ENCODE results near the gene PCDHB11. TPM values are rescaled to one million over a fixed set of nuclear protein-coding genes. Genes with fewer than 3 reads are reported as not detected.
"Not testable (repeated sequence)": the region's sequence is repeated elsewhere in the genome, so short reads cannot be mapped to it uniquely, and the experiment has no call there.

Gene PCDHB11
- total and polyA plus RNA-seq, 2 donors (not counting 3 experiments of a cell fraction or from before 2014, with no cell fraction given) = 0.11 to 0.18 TPM

DNA sequence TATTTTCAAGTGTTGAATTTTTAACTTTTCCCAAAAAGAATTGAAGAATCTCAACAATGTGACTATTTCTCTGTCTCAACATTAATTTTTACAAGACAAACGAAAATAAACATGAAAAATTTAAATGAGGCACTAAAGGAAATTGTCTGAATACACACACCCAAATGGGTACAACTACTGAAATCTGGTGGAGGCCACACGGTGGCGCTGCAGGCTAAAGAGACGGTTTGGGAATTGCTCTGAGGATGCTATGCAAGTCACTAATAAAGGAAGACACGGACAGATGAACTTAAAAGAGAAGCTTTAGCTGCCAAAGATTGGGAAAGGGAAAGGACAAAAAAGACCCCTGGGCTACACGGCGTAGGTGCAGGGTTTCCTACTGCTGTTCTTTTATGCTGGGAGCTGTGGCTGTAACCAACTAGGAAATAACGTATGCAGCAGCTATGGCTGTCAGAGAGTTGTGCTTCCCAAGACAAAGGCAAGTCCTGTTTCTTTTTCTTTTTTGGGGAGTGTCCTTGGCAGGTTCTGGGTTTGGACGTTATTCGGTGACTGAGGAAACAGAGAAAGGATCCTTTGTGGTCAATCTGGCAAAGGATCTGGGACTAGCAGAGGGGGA lies 7.2 kb upstream of the PCDHB11 start, which contains the start of gene PCDHB10:
Gene PCDHB10 (plus strand): TSS at position 244 of the 616 bp plus-strand sequence. CDS start 200 bp downstream, at position 444.
- Histone ChIP-seq H3K9ac (replicated peaks; ENCODE audit: extremely low read depth, insufficient read depth, low read length) (no peak within 1 kb of the TSS), H3K27ac (ENCODE audit: insufficient read depth, low read depth, low read length) (no peak within 1 kb of the TSS), H3K36me3 (ENCODE audit: control insufficient read depth in 2 of 2, extremely low read depth in 1 of 2, insufficient read depth in 2 of 2, low read length in 2 of 2) (no peaks in the 10 kb centered on the region), H3K4me2 (ENCODE audit: insufficient read depth, low read length) (no peak within 1 kb of the TSS), H4K20me1 (replicated peaks; ENCODE audit: control insufficient read depth, extremely low read depth, insufficient read depth, low read length) (no peaks in the 10 kb centered on the region), H3K79me2 (ENCODE audit: control insufficient read depth, insufficient read depth, low read length) (no peaks in the 10 kb centered on the region), H3K27me3 (ENCODE audit: control insufficient read depth in 2 of 2, insufficient read depth in 2 of 2, low read length in 2 of 2) (no peaks in the 10 kb centered on the region), H2AFZ (ENCODE audit: low read depth, low read length) (no peak within 1 kb of the TSS), H3K9me1 (replicated peaks; ENCODE audit: control insufficient read depth, extremely low read depth, insufficient read depth, low read length) (no peaks in the 10 kb centered on the region), H3K4me3 (replicated peaks in 1 of 3; ENCODE audit: insufficient read depth in 1 of 3, low read depth in 1 of 3, low read length in 3 of 3) (no peak within 1 kb of the TSS), H3K4me1 (ENCODE audit: control insufficient read depth, extremely low read depth, insufficient read depth, low read length) (no peaks in the 10 kb centered on the region), H3K9me3 (replicated peaks; ENCODE audit: control insufficient read depth, insufficient read depth, low read length) (no peaks in the 10 kb centered on the region)
- BruUV-seq (replicated peaks) = no TSS peak
- DNase-seq (ENCODE audit: low read depth, low spot score) (peak; percentile 43), FAIRE-seq (peak; percentile 31)
- intact Hi-C loops (cut with micrococcal nuclease) (no loop called here), dilution Hi-C loops (cut with MboI; ENCODE audit: extremely low pct_ligation_motif_present, low sequenced_read_pairs) (no loop called here)
- POLR2A ChIA-PET = no interaction called here
- TF ChIP-seq POLR2AphosphoS5 (IDR thresholded peaks at IDR 0.05; ENCODE audit: insufficient read depth, low read depth, low read length) = no peak
- peak; percentile 31 to 32 for TF ChIP-seq CTCF (IDR thresholded peaks at IDR 0.05; ENCODE audit: extremely low read depth in 1 of 2, insufficient read depth in 1 of 2, low read depth in 1 of 2, low read length in 2 of 2)
- no peak for TF ChIP-seq EZH2 (IDR thresholded peaks at IDR 0.05; ENCODE audit: borderline replicate concordance, low read depth, low read length, severe bottlenecking)
- no peak for TF ChIP-seq MYC (IDR thresholded peaks at IDR 0.05; ENCODE audit: low read depth, low read length)
- no peak for TF ChIP-seq MAX (IDR thresholded peaks at IDR 0.05; ENCODE audit: insufficient read depth, insufficient read length)
- CTCF ChIA-PET = interaction anchor here (0.7 to 1.4 kb wide), 6 partner anchors 10 to 375 kb away, joined by 3 to 11 read pairs (median 4); partner anchors contain the start of genes PCDHB16 and PCDHGA12

GRCh38 chr5:141194332-141194731 lies 5.1 kb upstream of the PCDHB11 start:
- H3K9me1 ChIP-seq (replicated peaks; ENCODE audit: control insufficient read depth, extremely low read depth, insufficient read depth, low read length); H3K27me3 ChIP-seq (ENCODE audit: control insufficient read depth in 2 of 2, insufficient read depth in 2 of 2, low read length in 2 of 2); H3K27ac ChIP-seq (ENCODE audit: insufficient read depth, low read depth, low read length); H3K4me2 ChIP-seq (ENCODE audit: insufficient read depth, low read length); POLR2A ChIA-PET; H3K4me1 ChIP-seq (ENCODE audit: control insufficient read depth, extremely low read depth, insufficient read depth, low read length); H3K79me2 ChIP-seq (ENCODE audit: control insufficient read depth, insufficient read depth, low read length); H2AFZ ChIP-seq (ENCODE audit: low read depth, low read length); CTCF ChIA-PET; dilution Hi-C loops (cut with MboI; ENCODE audit: extremely low pct_ligation_motif_present, low sequenced_read_pairs); H3K9ac ChIP-seq (replicated peaks; ENCODE audit: extremely low read depth, insufficient read depth, low read length); H3K9me3 ChIP-seq (replicated peaks; ENCODE audit: control insufficient read depth, insufficient read depth, low read length); H3K4me3 ChIP-seq (replicated peaks in 1 of 3; ENCODE audit: insufficient read depth in 1 of 3, low read depth in 1 of 3, low read length in 3 of 3); DNase-seq (ENCODE audit: low read depth, low spot score); H4K20me1 ChIP-seq (replicated peaks; ENCODE audit: control insufficient read depth, extremely low read depth, insufficient read depth, low read length); H3K36me3 ChIP-seq (ENCODE audit: control insufficient read depth in 2 of 2, extremely low read depth in 1 of 2, insufficient read depth in 2 of 2, low read length in 2 of 2); intact Hi-C loops (cut with micrococcal nuclease); FAIRE-seq; BruUV-seq (replicated peaks): not testable (repeated sequence)

Measured in endothelial cell of umbilical vein (primary cell).